ENCODE data around the gene NDOR1. TPM values are rescaled to one million over a fixed set of nuclear protein-coding genes. Genes with fewer than 3 reads are reported as not detected.

NDOR1 gene
- total RNA-seq, 6 donors from 2014 or later: 7.7 to 54.5 (median 18.5) TPM

DNA sequence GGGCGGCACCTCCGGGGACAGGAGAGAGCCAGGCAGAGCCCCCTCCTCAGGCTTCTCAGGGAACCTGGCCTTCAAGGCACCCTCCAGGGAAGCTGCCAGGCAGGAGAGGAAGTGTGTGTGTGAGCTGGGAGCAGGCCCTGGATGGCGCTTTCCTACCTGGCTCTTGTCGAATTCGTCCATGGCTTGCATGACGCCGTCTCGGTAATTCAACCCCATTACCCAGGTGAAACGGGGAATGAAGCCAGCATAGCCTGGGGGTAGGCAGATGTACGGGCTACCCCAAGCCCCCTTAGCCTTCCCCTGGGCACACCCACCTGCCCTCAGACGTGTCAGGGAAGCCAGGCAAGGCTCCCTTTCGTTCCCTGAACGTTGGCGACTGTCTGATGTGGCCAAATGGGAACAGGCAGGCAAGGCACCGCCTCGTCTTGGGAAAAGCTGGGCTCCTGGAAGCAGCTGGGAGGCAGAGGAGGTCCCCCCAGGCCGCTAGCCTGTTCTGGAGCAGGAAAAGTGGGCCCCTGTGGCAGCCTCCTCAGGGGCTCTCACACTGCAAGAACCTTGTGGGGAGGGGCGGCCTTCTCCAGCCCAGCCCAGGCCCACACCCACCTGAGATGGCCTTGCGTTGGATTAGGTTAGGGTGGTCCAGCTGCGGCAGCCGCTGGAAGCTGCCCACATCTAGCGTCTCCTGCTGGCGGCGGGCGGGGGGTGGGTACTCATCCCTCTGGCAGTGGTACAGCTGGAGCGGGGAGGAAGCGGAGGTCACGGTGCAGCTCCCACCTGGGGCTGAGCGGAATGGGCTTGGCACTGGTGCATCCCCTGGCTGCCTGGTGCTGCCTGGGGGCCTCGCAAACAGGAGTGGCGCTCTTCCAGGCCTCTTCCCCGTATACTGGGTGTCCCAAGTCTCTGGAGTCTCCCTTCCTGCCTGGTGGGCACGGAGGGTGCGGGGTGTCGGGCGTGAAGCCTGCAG is 39.3 kb downstream of the NDOR1 start:
- H3K4me1 ChIP-seq: peaks cover 16 to 50% (median 27%) of the 10 kb centered on the region in 4 donors
- ATAC-seq (ENCODE audit: low FRiP score in 2 of 2): no peak

DNA sequence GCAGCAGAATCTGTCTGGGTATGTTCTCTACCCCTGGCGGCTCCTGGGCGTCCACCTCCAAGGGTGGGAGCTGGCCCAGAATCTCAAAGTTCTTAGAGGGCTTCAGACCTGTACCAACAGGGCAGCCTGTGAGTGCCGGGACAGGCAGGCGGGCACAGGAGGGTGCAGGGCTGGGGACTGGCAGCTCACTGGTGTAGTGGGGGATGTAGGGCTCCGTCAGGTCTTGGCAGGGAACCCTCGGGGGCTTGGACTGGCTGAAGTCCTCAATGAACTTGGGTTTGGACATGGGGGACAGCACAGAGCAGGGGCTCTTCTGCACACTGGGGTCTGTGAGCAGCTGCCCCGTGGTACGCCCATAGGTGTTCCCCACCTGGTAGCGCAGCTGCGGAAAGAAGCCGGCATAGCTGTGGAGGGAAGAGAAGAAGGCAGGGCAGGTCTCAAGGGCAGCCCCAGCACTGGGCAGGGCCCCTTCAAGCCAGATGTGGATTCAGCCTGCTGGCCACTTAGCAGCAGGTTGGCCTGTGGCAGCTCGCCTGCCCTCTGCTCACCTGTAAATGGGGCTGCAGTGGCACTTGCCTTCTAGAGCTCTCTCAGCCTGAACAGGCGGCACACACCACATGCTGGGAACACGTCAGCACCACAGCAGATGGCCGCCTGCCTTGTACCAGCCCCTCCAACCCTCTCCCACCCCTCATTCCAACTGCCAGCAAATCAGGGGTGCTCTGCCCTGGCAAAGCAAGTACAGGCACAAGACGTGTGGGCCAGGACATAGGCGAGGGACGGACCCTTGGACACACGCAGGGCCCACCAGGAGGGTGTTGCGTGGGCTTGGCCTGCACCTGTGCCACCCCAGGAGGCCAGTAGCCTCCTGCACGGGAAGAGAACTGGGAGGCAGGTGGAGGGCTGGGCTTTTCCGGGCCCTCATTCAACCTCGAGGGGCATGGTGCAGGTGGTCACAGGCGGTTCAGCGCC is 40.2 kb downstream of the NDOR1 start:
- WGBS, 2 donors: 92 to 93% methylated on average over 8 to 25 of the region's 25 CpGs
- peaks cover 14 to 41% (median 23%) of the 10 kb centered on the region in 4 donors for H3K4me1 ChIP-seq
- ATAC-seq (ENCODE audit: low FRiP score in 2 of 2) (no peak), DNase-seq (peak in 1 of 2 donors; percentile 56)
- TF ChIP-seq POLR2A (IDR thresholded peaks at IDR 0.05) (no peak), EP300 (IDR thresholded peaks at IDR 0.05) (no peak), POLR2AphosphoS5 (IDR thresholded peaks at IDR 0.05) (no peak)
- TF ChIP-seq, protein P1, sequence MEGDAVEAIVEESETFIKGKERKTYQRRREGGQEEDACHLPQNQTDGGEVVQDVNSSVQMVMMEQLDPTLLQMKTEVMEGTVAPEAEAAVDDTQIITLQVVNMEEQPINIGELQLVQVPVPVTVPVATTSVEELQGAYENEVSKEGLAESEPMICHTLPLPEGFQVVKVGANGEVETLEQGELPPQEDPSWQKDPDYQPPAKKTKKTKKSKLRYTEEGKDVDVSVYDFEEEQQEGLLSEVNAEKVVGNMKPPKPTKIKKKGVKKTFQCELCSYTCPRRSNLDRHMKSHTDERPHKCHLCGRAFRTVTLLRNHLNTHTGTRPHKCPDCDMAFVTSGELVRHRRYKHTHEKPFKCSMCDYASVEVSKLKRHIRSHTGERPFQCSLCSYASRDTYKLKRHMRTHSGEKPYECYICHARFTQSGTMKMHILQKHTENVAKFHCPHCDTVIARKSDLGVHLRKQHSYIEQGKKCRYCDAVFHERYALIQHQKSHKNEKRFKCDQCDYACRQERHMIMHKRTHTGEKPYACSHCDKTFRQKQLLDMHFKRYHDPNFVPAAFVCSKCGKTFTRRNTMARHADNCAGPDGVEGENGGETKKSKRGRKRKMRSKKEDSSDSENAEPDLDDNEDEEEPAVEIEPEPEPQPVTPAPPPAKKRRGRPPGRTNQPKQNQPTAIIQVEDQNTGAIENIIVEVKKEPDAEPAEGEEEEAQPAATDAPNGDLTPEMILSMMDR (IDR thresholded peaks at IDR 0.05): no peak
- H3K27me3 ChIP-seq: no peaks in the 10 kb centered on the region
- H3K4me3 ChIP-seq: no peak overlapping the region
- no peaks in the 10 kb centered on the region for H3K9me3 ChIP-seq
- no peak overlapping the region for H3K27ac ChIP-seq
- H3K36me3 ChIP-seq: peaks cover 9 to 23% (median 18%) of the 10 kb centered on the region in 4 donors

More for the DNA sequence above, 39.3 kb downstream of the NDOR1 start:
- Histone ChIP-seq H3K27ac (no peak overlapping the region), H3K4me3 (no peak overlapping the region), H3K36me3 (peaks cover 9 to 23% (median 18%) of the 10 kb centered on the region in 4 donors), H3K27me3 (no peaks in the 10 kb centered on the region), H3K9me3 (no peaks in the 10 kb centered on the region)
- 81% methylated on average over 34 of the region's 36 CpGs; no CpG with 5 or more reads in 1 of the 2 donors for WGBS, 2 donors
- peak in 1 of 2 donors; percentile 71 for DNase-seq
- TF ChIP-seq POLR2A (IDR thresholded peaks at IDR 0.05) (no peak), EP300 (IDR thresholded peaks at IDR 0.05) (no peak), POLR2AphosphoS5 (IDR thresholded peaks at IDR 0.05) (no peak)
- TF ChIP-seq, protein P1 (IDR thresholded peaks at IDR 0.05): no peak

DNA sequence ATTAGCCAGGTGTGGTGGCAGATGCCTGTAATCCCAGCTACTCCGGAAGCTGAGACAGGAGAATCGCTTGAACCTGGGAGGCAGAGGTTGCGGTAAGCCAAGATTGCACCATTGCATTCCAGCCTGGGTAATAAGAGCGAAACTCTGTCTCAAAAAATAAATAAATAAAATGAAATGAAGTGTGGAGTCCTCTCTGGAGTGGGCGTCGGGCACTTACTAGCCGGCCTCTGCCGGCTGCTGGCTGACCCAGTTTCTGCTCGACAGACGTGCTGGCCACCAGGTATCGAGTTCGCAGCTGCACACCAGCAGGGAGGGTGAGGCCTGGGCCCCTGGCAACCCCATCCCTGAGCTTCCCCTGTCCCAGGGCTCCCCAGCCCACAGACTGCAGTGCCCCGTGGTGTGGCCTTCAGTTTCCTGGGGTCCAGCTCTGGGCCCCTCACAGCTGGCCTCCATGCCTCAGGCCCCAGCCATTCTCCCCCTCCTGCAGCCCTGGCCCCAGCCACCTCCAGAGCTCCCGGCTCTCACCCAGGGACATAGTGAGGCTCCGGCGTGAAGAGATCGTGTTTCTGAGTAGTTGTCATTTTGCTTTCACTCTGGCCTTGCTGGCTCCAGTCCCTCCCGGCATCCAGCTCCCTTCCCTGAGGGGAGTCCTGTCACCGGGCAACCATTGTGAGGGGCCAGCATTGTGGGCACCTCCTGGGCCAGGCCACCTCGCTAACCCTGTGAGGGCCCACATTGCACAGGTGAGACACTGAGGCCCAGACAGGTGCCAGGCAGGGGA is 41.8 kb downstream of the NDOR1 start:
- Histone ChIP-seq H3K4me3 (no peak overlapping the region), H3K4me1 (peaks cover 12 to 34% (median 18%) of the 10 kb centered on the region in 4 donors), H3K27ac (peak overlapping the region in 3 of 4 donors; percentile 35 to 63 (median 37)), H3K36me3 (peaks cover 9 to 16% (median 13%) of the 10 kb centered on the region in 4 donors), H3K27me3 (no peaks in the 10 kb centered on the region), H3K9me3 (no peaks in the 10 kb centered on the region)
- ATAC-seq (ENCODE audit: low FRiP score in 2 of 2) (peak; percentile 1 to 71), DNase-seq (peak; percentile 72 to 79)
- 60 to 65% methylated on average over 16 to 20 of the region's 20 CpGs for WGBS, 2 donors
- TF ChIP-seq EP300 (IDR thresholded peaks at IDR 0.05): no peak
- no peak for TF ChIP-seq POLR2A (IDR thresholded peaks at IDR 0.05)
- TF ChIP-seq, protein P1 (IDR thresholded peaks at IDR 0.05): no peak
- no peak for TF ChIP-seq POLR2AphosphoS5 (IDR thresholded peaks at IDR 0.05)

DNA sequence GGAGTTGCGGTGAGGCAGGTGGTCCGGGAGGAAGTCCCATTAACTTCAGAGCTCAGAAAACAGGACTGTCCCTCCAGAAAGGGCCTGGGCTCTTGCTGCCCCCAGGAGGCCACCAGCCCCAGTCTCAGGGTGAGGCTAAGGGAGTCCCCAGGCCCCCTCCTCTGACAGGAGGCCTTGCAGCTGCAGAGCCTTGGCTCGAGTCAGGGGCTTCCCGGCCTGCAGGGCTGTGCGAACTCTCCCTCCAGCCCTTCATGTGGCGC is 42.3 kb downstream of the NDOR1 start:
- peak overlapping the region in 2 of 4 donors; percentile 6 to 63 for H3K27ac ChIP-seq
- 72 to 88% methylated on average over 6 of the region's 6 CpGs for WGBS, 2 donors
- ATAC-seq (ENCODE audit: low FRiP score in 2 of 2): no peak

More for the DNA sequence above, 42.3 kb downstream of the NDOR1 start:
- H3K4me3 ChIP-seq: no peak overlapping the region
- no peaks in the 10 kb centered on the region for H3K9me3 ChIP-seq
- peaks cover 6 to 29% (median 13%) of the 10 kb centered on the region in 4 donors for H3K4me1 ChIP-seq
- H3K36me3 ChIP-seq: peaks cover 7 to 11% (median 8%) of the 10 kb centered on the region in 4 donors
- TF ChIP-seq, protein P1 (IDR thresholded peaks at IDR 0.05): no peak
- TF ChIP-seq POLR2A (IDR thresholded peaks at IDR 0.05) (no peak), EP300 (IDR thresholded peaks at IDR 0.05) (no peak), POLR2AphosphoS5 (IDR thresholded peaks at IDR 0.05) (no peak)
- H3K27me3 ChIP-seq: no peaks in the 10 kb centered on the region
- peak in 1 of 2 donors; percentile 50 for DNase-seq
